Retina (tissue), 1 donor: Measurements from ENCODE around the gene DUSP15.
A peak's percentile ranks its signal among the peaks of the same experiment; 100 is the strongest.
"Not testable (repeated sequence)": the region's sequence is repeated elsewhere in the genome, so short reads cannot be mapped to it uniquely, and the experiment has no call there.

Experiments used
- DNase-seq: peaks from one replicate; pipeline ENCODE4 v3.0.0-alpha.2; 2016

The DUSP15 gene

GRCh38 chr20:31869942-31870725 is at the start of gene DUSP15, which contains the start of gene TTLL9:
DUSP15 (minus strand) TSS chr20:31870527; CDS start chr20:31870337, 190 bp downstream.
TTLL9 (plus strand) TSS chr20:31870634; CDS start chr20:31871127, 493 bp downstream.
- DNase-seq: peak; percentile 73

GRCh38 chr20:31919410-31920155 is 49.3 kb upstream of the DUSP15 start:
- no peak for DNase-seq

- DNase-seq: no peak
Observed at GRCh38 chr20:31918466-31919105, 48.3 kb upstream of the DUSP15 start.

- not testable (repeated sequence) for DNase-seq
Observed at GRCh38 chr20:31917962-31918412, 47.7 kb upstream of the DUSP15 start.

- DNase-seq: no peak
Observed at GRCh38 chr20:31916708-31917107, 46.4 kb upstream of the DUSP15 start.

GRCh38 chr20:31915491-31916280 is 45.4 kb upstream of the DUSP15 start:
- no peak for DNase-seq

GRCh38 chr20:31914170-31914569 is 43.8 kb upstream of the DUSP15 start:
- no peak for DNase-seq

- no peak for DNase-seq
Observed at GRCh38 chr20:31913431-31914157, 43.3 kb upstream of the DUSP15 start.

- no peak for DNase-seq
Observed at GRCh38 chr20:31910071-31910803, 39.9 kb upstream of the DUSP15 start.

GRCh38 chr20:31909253-31910070 is 39.1 kb upstream of the DUSP15 start:
- DNase-seq: no peak

- no peak for DNase-seq
Observed at GRCh38 chr20:31908424-31908823, 38.1 kb upstream of the DUSP15 start.

- DNase-seq: no peak
Observed at GRCh38 chr20:31908016-31908415, 37.7 kb upstream of the DUSP15 start.

GRCh38 chr20:31907046-31907445 is 36.7 kb upstream of the DUSP15 start:
- DNase-seq: no peak

- DNase-seq: no peak
Observed at GRCh38 chr20:31906001-31906400, 35.7 kb upstream of the DUSP15 start.

- DNase-seq: no peak
Observed at GRCh38 chr20:31903627-31904386, 33.5 kb upstream of the DUSP15 start.

GRCh38 chr20:31901615-31902014 is 31.3 kb upstream of the DUSP15 start:
- DNase-seq: no peak

GRCh38 chr20:31897541-31897940 is 27.2 kb upstream of the DUSP15 start:
- no peak for DNase-seq

GRCh38 chr20:31896049-31896448 is 25.7 kb upstream of the DUSP15 start:
- DNase-seq: no peak

GRCh38 chr20:31894980-31895675 is 24.8 kb upstream of the DUSP15 start:
- DNase-seq: no peak
